Measurements from ENCODE around the gene GSG1L2.
"Not testable (repeated sequence)": the region's sequence is repeated elsewhere in the genome, so short reads cannot be mapped to it uniquely, and the experiment has no call there.

Gene GSG1L2

GRCh38 chr17:9788601-9789000 lies 33.3 kb downstream of the GSG1L2 start:
- no peak for DNase-seq (ENCODE audit: low read depth)

DNA sequence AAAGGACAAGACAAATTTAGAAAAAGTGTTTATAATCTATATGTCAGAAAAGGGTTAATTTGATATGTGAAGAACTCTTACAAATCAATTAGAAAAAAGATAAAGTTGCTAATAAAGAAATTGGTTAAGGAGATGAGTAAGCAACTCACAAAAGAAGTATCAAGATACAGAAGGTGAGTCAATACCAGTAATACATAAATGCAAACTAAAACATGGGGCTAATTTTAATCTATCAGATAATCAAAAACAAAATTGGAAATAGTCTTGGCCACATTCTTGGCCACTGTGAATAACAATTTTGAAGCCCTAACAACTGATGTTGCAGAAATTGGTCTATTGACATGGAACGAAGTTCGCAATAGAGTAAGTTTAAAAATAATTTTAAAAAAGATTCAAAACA lies 37.3 kb downstream of the GSG1L2 start:
- DNase-seq (ENCODE audit: low read depth) = no peak

DNA sequence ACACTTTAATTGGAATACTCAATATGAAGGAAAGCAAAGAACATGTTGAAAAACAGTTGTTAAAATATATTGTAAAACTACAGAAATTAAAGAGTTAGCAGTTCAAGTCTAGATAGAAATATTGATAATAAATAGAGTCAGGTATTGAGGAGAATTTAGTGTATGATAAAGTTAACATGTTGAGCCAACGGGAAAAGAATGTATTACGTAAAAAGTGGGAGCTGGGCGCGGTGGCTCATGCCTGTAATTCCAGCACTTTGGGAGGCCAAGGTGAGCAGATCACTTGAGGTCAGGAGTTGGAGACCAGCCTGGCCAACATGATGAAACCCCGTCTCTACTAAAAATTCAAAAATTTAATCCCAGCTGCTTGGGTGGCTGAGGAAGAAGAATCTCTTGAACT lies 38.4 kb downstream of the GSG1L2 start:
- DNase-seq (ENCODE audit: low read depth) = not testable (repeated sequence)

DNA sequence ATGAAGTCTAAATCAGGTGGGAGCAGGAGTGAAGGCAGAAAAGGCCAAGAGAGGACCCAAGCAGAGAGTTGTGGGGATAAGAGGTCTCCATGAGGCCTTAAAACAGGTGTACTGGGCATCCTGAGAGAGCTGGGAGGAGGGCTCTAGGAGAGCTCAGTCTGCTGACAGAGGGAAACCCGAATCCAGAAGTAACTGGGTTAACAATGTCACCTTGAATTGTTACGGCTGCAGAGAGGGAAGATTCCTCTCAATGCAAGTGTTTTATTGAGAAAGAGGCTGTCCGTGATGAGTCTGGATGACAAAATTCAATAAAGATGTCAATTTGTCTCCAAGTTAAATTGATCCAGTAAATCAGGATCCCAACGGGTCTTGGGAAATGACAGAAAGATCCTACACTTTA lies 38.8 kb downstream of the GSG1L2 start:
- DNase-seq (ENCODE audit: low read depth) = no peak

DNA sequence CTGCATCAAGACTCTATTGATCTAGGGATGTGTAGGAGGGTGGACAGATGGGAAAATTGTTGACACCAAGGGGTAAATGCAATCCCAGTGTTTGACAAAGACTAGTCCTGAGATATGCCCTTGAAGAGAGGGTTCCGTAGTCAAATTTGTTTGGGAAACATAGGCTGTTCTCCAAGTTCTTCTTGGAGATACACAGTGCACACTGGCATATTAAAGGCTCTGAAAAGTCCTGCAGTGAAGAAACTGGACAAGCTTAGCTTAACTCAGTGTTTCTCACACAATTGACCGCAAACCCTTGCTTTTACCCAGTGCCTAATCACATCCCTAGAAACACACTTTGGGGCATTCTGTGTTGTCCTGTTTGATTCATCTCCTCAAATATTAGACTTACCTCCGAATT lies 41.3 kb downstream of the GSG1L2 start:
- DNase-seq (ENCODE audit: low read depth) = no peak

- no peak for DNase-seq (ENCODE audit: low read depth)
Measured at GRCh38 chr17:9776911-9777310, 45.0 kb downstream of the GSG1L2 start.

DNA sequence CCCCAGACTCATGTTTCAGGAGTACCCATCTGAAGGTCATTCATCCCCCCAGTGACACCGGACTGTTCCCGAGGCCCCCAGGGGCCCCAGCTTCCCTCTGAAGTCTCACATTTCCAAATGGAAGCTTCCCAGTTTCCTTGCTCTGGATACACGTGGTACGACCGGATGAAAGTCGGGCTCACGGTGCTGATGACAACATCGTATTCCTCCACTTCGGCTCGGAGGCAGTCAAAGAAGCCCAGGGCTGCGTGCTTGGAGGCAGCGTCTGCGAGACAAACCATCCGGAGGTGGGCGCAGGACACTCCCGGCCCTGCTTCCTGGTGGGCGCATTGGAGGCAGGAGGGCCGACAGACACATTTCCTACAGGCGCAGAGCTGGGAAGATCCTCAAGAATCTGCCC lies 49.2 kb downstream of the GSG1L2 start:
- no peak for DNase-seq (ENCODE audit: low read depth)

DNA sequence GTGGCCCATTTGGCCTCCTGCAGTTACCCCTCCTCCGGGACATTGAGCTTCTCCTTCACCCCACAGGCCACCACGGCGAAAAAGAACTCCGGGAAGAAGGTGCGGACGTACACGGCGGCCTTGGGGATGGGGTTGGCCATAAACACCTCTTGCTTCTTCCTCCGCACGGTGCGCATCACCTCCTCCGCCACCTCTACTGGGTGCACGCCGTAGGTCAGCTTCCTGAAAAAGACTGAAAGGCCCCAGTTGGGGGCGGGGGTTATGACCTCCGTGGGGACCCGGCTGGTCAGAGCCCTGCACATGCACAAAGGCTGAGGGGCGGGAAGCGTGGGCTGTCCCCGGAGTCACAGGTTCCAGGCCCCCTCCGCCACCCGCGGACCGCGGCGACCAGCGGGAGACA lies 50.4 kb downstream of the GSG1L2 start:
- no peak for DNase-seq (ENCODE audit: low read depth)

GRCh38 chr17:9769036-9769695 lies 52.7 kb downstream of the GSG1L2 start:
- DNase-seq (ENCODE audit: low read depth) = no peak

- peak; percentile 13 for DNase-seq (ENCODE audit: low read depth)
Measured at GRCh38 chr17:9768381-9768934, 53.4 kb downstream of the GSG1L2 start.

DNA sequence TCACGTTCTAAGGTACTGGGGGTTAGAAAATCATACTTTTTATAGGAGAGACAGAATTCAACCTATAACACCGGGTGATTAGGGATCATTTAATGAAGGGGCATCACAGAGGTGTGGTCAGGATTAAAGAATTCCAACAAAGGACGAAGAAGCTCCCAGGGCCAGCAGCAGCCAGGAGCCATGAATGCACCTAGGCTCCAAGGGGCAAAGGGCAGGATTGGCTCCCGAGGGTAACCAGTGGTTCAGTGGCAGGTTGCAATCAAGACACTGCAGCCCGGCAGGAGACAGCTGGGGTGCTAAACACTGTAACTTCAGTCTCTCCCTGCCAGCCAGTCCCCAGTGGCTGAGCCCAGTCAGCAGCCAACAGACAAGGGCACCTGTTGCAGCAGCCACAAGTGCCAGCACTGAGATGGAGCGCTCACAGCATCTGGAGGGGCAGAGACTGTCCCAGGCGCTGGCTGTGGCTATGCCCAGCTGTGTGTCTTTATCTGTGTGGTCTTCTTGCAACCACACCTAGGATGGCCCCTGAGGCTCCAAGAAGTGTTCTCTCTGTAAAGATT lies 54.4 kb downstream of the GSG1L2 start:
- DNase-seq (ENCODE audit: low read depth) = no peak

DNA sequence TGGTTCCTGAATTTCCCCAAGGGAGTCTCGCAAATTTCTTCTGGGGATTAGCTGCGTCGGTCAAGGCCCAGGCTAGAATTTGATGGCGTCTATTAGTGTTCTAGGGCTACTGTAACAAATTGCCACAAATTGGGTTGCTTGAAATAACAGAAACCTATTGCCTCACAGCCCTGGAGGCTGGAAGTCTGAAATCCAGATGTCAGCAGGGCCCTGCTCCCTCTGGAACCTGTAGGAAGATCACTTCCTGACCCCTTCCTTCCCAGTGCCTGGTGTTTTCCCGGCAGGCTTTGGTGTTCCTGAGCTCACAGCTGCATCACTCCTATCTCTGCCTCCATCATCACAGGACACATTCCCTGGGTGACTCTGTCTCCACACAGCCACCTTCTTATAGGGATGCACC lies 54.9 kb downstream of the GSG1L2 start:
- no peak for DNase-seq (ENCODE audit: low read depth)

DNA sequence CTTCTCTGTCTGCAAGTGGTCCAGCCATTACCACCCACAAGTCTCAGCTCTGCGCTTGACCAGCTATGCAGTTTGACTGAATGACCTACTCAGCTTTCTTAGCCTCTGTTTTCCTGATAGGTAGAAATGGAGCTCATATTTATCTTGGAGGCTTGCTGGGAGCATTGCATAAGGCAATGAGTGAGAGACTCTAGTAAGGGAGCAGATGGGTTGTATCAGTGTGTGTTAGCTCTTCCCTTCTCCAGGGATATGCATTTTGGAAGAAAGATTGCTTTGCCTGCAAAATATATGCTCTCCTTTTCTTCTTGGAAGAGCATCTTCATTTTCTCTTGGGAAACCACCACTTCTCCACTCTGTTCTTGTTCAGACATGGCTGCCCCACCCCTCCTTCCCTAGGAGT lies 56.6 kb downstream of the GSG1L2 start:
- no peak for DNase-seq (ENCODE audit: low read depth)

DNA sequence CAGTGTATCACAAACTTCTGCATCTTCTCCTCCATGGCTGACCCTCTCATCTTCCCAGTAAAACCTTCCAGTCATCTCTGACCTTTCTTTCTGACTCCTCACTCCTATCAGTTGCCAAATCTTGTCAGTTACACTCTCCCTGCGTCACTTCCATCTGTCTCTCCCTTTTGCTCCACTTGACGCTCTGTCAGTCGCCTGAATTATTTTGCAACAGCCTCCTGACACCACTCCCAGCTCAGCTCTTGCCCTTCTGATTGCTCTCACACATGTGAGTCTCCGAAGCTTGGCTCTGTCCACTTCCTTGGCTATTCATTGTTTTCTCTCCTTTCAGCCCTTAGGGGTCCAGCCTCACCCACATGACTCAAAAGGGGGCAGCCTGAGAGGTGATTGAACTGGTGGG lies 58.2 kb downstream of the GSG1L2 start:
- no peak for DNase-seq (ENCODE audit: low read depth)

DNA sequence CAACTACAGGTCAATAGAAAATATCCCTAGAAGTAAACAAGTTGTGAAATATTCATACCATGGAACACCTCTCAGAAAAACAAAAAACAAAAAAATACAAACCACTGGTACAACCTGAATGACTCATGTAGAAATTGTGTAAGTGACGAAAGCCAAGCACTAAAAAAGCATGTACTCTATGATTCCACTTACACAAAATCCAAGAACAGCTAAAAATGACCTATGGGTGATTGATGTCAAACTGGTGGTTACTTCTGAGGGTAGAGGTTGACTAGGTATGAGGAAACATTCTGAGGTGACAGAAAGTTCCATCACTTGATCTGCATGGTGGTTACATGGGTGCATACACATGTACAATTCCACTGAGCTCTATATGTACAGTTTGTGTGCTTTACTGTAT lies 61.6 kb downstream of the GSG1L2 start:
- no peak for DNase-seq (ENCODE audit: low read depth)

DNA sequence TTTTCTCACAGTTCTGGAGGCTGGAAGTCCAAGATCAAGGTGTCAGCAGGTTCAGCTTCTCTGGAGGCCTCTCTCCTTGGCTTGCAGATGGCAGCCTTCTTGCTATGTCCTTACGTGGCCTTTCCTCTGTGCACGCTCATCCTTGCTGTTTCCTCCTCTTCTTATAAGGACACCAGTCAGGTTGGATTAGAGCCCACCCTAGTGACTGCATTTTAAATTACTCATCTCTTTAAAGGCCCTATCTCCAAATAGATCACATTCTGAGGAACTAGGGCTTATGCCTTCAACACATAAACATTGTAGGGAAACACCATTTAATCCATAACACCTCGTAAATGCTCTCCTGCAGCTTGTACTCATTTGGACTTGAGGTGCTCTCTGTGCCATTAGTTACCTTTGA lies 66.8 kb downstream of the GSG1L2 start:
- no peak for DNase-seq (ENCODE audit: low read depth)

Data from HS-5 (cell line).